ENCODE results near the gene ROBO1. TPM values are rescaled to one million over a fixed set of nuclear protein-coding genes. Genes with fewer than 3 reads are reported as not detected.

ROBO1 gene
- total and polyA plus RNA-seq, 2 donors (not counting 1 experiment from before 2014, with no cell fraction given): 0.27 to 3.2 TPM

- no peak overlapping the region for H3K4me3 Mint-ChIP-seq
- no peaks in the 10 kb centered on the region for H3K27me3 Mint-ChIP-seq
- DNase-seq: no peak
- ChIA-PET POLR2A (no interaction called here), CTCF (interaction anchor here (0.6 kb wide), 1 partner anchor 250 kb away, joined by 4 read pairs; no protein-coding TSS in a partner anchor)
- intact Hi-C loops (cut with micrococcal nuclease): no loop called here
- no peak overlapping the region for H3K27ac Mint-ChIP-seq
- Histone ChIP-seq H3K79me2 (ENCODE audit: control insufficient read depth, insufficient read depth, low read length) (no peaks in the 10 kb centered on the region), H3K9me3 (ENCODE audit: control extremely low read depth in 1 of 3, control insufficient read depth in 2 of 3, insufficient read depth in 1 of 3, low read length in 2 of 3) (no peaks in the 10 kb centered on the region), H2AFZ (ENCODE audit: insufficient read depth, low read depth, low read length, poor library complexity, severe bottlenecking) (no peak overlapping the region), H3K27me3 (replicated peaks in 1 of 4; ENCODE audit: control extremely low read depth in 1 of 4, control insufficient read depth in 3 of 4, insufficient read depth in 4 of 4, low read length in 3 of 4) (no peaks in the 10 kb centered on the region), H3K4me2 (replicated peaks; ENCODE audit: low read depth, low read length, poor library complexity, severe bottlenecking) (no peak overlapping the region), H3K4me1 (ENCODE audit: control insufficient read depth in 2 of 2, insufficient read depth in 2 of 2, low read length in 2 of 2) (no peaks in the 10 kb centered on the region), H3K27ac (ENCODE audit: low read length in 2 of 2) (no peak overlapping the region), H3K4me3 (ENCODE audit: control extremely low read depth in 1 of 5, extremely low read depth in 1 of 5, insufficient read depth in 1 of 5, low read depth in 2 of 5, low read length in 4 of 5) (no peak overlapping the region), H3K36me3 (replicated peaks in 1 of 2; ENCODE audit: control extremely low read depth in 1 of 2, control insufficient read depth in 1 of 2, extremely low read depth in 1 of 2, insufficient read depth in 2 of 2, low read length in 1 of 2) (no peaks in the 10 kb centered on the region), H3K9ac (ENCODE audit: low read length) (no peak overlapping the region), H4K20me1 (ENCODE audit: control insufficient read depth, insufficient read depth, low read length, poor library complexity, severe bottlenecking) (no peaks in the 10 kb centered on the region)
- ATAC-seq (ENCODE audit: low read depth): no peak
- H3K9me3 Mint-ChIP-seq (ENCODE audit: insufficient read depth): no peaks in the 10 kb centered on the region
- no peak for TF ChIP-seq CTCF (IDR thresholded peaks at IDR 0.05)
- no peak for TF ChIP-seq EZH2 (IDR thresholded peaks at IDR 0.05; ENCODE audit: borderline replicate concordance, insufficient read depth, low read depth, low read length, poor library complexity, severe bottlenecking)
- no CpG with 5 or more reads among the region's 1 CpG for WGBS (ENCODE audit: insufficient coverage)
- H3K4me1 Mint-ChIP-seq: no peaks in the 10 kb centered on the region
Observed at GRCh38 chr3:78732471-78732870, 1035.3 kb downstream of the ROBO1 start.

- intact Hi-C loops (cut with micrococcal nuclease): no loop called here
- H3K9ac ChIP-seq (ENCODE audit: low read length): no peak overlapping the region
- H4K20me1 ChIP-seq (ENCODE audit: control insufficient read depth, insufficient read depth, low read length, poor library complexity, severe bottlenecking): no peaks in the 10 kb centered on the region
- H3K4me2 ChIP-seq (replicated peaks; ENCODE audit: low read depth, low read length, poor library complexity, severe bottlenecking): no peak overlapping the region
- H3K27me3 Mint-ChIP-seq: no peaks in the 10 kb centered on the region
- H2AFZ ChIP-seq (ENCODE audit: insufficient read depth, low read depth, low read length, poor library complexity, severe bottlenecking): no peak overlapping the region
- no peaks in the 10 kb centered on the region for H3K4me1 ChIP-seq (ENCODE audit: control insufficient read depth in 2 of 2, insufficient read depth in 2 of 2, low read length in 2 of 2)
- ChIA-PET POLR2A (no interaction called here), CTCF (no interaction called here)
- no peaks in the 10 kb centered on the region for H3K9me3 Mint-ChIP-seq (ENCODE audit: insufficient read depth)
- no peaks in the 10 kb centered on the region for H3K36me3 ChIP-seq (replicated peaks in 1 of 2; ENCODE audit: control extremely low read depth in 1 of 2, control insufficient read depth in 1 of 2, extremely low read depth in 1 of 2, insufficient read depth in 2 of 2, low read length in 1 of 2)
- no peak overlapping the region for H3K27ac ChIP-seq (ENCODE audit: low read length in 2 of 2)
- H3K4me3 ChIP-seq (ENCODE audit: control extremely low read depth in 1 of 5, extremely low read depth in 1 of 5, insufficient read depth in 1 of 5, low read depth in 2 of 5, low read length in 4 of 5): no peak overlapping the region
- no peaks in the 10 kb centered on the region for H3K4me1 Mint-ChIP-seq
- no peaks in the 10 kb centered on the region for H3K27me3 ChIP-seq (replicated peaks in 1 of 4; ENCODE audit: control extremely low read depth in 1 of 4, control insufficient read depth in 3 of 4, insufficient read depth in 4 of 4, low read length in 3 of 4)
- no CpG with 5 or more reads among the region's 1 CpG for WGBS (ENCODE audit: insufficient coverage)
- no peak overlapping the region for H3K27ac Mint-ChIP-seq
- no peaks in the 10 kb centered on the region for H3K79me2 ChIP-seq (ENCODE audit: control insufficient read depth, insufficient read depth, low read length)
- ATAC-seq (ENCODE audit: low read depth) (no peak), DNase-seq (no peak)
- H3K9me3 ChIP-seq (ENCODE audit: control extremely low read depth in 1 of 3, control insufficient read depth in 2 of 3, insufficient read depth in 1 of 3, low read length in 2 of 3): no peaks in the 10 kb centered on the region
- H3K4me3 Mint-ChIP-seq: no peak overlapping the region
- TF ChIP-seq EZH2 (IDR thresholded peaks at IDR 0.05; ENCODE audit: borderline replicate concordance, insufficient read depth, low read depth, low read length, poor library complexity, severe bottlenecking) (no peak), CTCF (IDR thresholded peaks at IDR 0.05) (no peak)
Observed at GRCh38 chr3:78729946-78730345, 1037.9 kb downstream of the ROBO1 start.

Measured in B cell (primary cell).